ENCODE data around the gene SNX32.
"Not testable (repeated sequence)": the region's sequence is repeated elsewhere in the genome, so short reads cannot be mapped to it uniquely, and the experiment has no call there.

SNX32 gene

GRCh38 chr11:65888163-65888814 is 54.5 kb downstream of the SNX32 start, which contains the start of gene FIBP:
Gene FIBP (minus strand): TSS chr11:65888471. CDS start chr11:65888418, 53 bp downstream.
- peak; percentile 81 for TF ChIP-seq CTCF (IDR thresholded peaks at IDR 0.05)
- peaks cover 23% of the 10 kb centered on the region for H3K27me3 Mint-ChIP-seq (ENCODE audit: low read depth, poor library complexity)
- H3K4me1 Mint-ChIP-seq, result peaks cover 65% of the 10 kb centered on the region

GRCh38 chr11:65890324-65891218 is 56.8 kb downstream of the SNX32 start, which contains the start of gene CCDC85B:
Gene CCDC85B (plus strand): TSS chr11:65890673. CDS start chr11:65890784, 111 bp downstream.
- H3K4me3 Mint-ChIP-seq, result peak within 1 kb of the TSS; percentile 97
- TF ChIP-seq CTCF (IDR thresholded peaks at IDR 0.05), result peak; percentile 10
- H3K9me3 Mint-ChIP-seq, result no peaks in the 10 kb centered on the region
- H3K4me1 Mint-ChIP-seq, result peaks cover 66% of the 10 kb centered on the region
- H3K27ac Mint-ChIP-seq, result no peak within 1 kb of the TSS
- peak; percentile 97 for DNase-seq
- peaks cover 14% of the 10 kb centered on the region for H3K36me3 Mint-ChIP-seq (ENCODE audit: low read depth)
- H3K27me3 Mint-ChIP-seq (ENCODE audit: low read depth, poor library complexity), result peaks cover 28% of the 10 kb centered on the region

More at GRCh38 chr11:65888163-65888814, 54.5 kb downstream of the SNX32 start, which contains the start of gene FIBP:
- peak within 1 kb of the TSS; percentile 99 for H3K27ac Mint-ChIP-seq
- no peaks in the 10 kb centered on the region for H3K9me3 Mint-ChIP-seq
- H3K36me3 Mint-ChIP-seq (ENCODE audit: low read depth), result peaks cover 28% of the 10 kb centered on the region
- peak; percentile 98 for DNase-seq
- H3K4me3 Mint-ChIP-seq, result peak within 1 kb of the TSS; percentile 97

GRCh38 chr11:65891219-65892136 is 57.7 kb downstream of the SNX32 start:
- Mint-ChIP-seq H3K4me3 (peak overlapping the region; percentile 83), H3K36me3 (ENCODE audit: low read depth) (peaks cover 5% of the 10 kb centered on the region), H3K27me3 (ENCODE audit: low read depth, poor library complexity) (peaks cover 37% of the 10 kb centered on the region), H3K4me1 (peaks cover 60% of the 10 kb centered on the region), H3K27ac (no peak overlapping the region), H3K9me3 (no peaks in the 10 kb centered on the region)
- DNase-seq, result no peak
- TF ChIP-seq CTCF (IDR thresholded peaks at IDR 0.05), result no peak

- H3K27ac Mint-ChIP-seq; DNase-seq; H3K36me3 Mint-ChIP-seq (ENCODE audit: low read depth); H3K9me3 Mint-ChIP-seq: not testable (repeated sequence)
- Mint-ChIP-seq H3K4me3 (peak overlapping the region; percentile 83), H3K27me3 (ENCODE audit: low read depth, poor library complexity) (peaks cover 44% of the 10 kb centered on the region), H3K4me1 (peaks cover 54% of the 10 kb centered on the region)
These were observed 58.4 kb downstream of the SNX32 start for GRCh38 chr11:65892137-65892540.

- Mint-ChIP-seq H3K27me3 (ENCODE audit: low read depth, poor library complexity) (peaks cover 50% of the 10 kb centered on the region), H3K4me1 (peaks cover 47% of the 10 kb centered on the region), H3K27ac (no peak overlapping the region)
These were observed 59.0 kb downstream of the SNX32 start for GRCh38 chr11:65892661-65893317.

More at GRCh38 chr11:65892661-65893317, 59.0 kb downstream of the SNX32 start:
- no peak for DNase-seq
- no peak for TF ChIP-seq CTCF (IDR thresholded peaks at IDR 0.05)
- no peaks in the 10 kb centered on the region for H3K9me3 Mint-ChIP-seq
- H3K4me3 Mint-ChIP-seq, result peak overlapping the region; percentile 83
- no peaks in the 10 kb centered on the region for H3K36me3 Mint-ChIP-seq (ENCODE audit: low read depth)

All from nephron progenitor cell (in vitro differentiated cells).